ENCODE data around the gene FYN. TPM values are rescaled to one million over a fixed set of nuclear protein-coding genes. Genes with fewer than 3 reads are reported as not detected.

FYN gene
- total and polyA plus RNA-seq, 2 of the 4 experiments (the other 2 are of a cell fraction) = 30.8 to 36.4 TPM

- Histone ChIP-seq H4K8ac (ENCODE audit: low read depth in 2 of 2, low read length in 2 of 2) (no peak overlapping the region), H3K4me2 (ENCODE audit: low read depth, low read length) (0 out of 2 replicates have a peak overlapping the region, but pooled peaks have one; percentile 16), H3K9me3 (ENCODE audit: control insufficient read depth, insufficient read depth, low read length) (no peaks in the 10 kb centered on the region), H4K20me1 (ENCODE audit: insufficient read depth, low read length) (no peaks in the 10 kb centered on the region), H3K56ac (ENCODE audit: extremely low read depth, insufficient read depth, low read length) (no peak overlapping the region), H4K5ac (ENCODE audit: low read depth, low read length) (no peak overlapping the region), H2BK120ac (ENCODE audit: low read depth, low read length) (no peak overlapping the region), H3K18ac (ENCODE audit: low read depth, low read length) (no peak overlapping the region), H3K27ac (ENCODE audit: insufficient read depth, low read length) (no peak overlapping the region), H3K4me3 (ENCODE audit: insufficient read depth, low read depth, low read length) (no peak overlapping the region), H3K9ac (ENCODE audit: low read depth, low read length) (no peak overlapping the region), H2BK5ac (ENCODE audit: low read depth, low read length, poor library complexity, severe bottlenecking) (no peak overlapping the region), H3K14ac (replicated peaks; ENCODE audit: low read depth, low read length) (no peak overlapping the region), H2AK9ac (replicated peaks; ENCODE audit: low read depth, low read length, poor library complexity) (no peak overlapping the region), H2BK15ac (ENCODE audit: low read depth, low read length) (no peak overlapping the region), H2BK20ac (ENCODE audit: low read depth, low read length) (no peak overlapping the region), H2AFZ (replicated peaks; ENCODE audit: low read length, poor library complexity) (no peak overlapping the region), H3K9me1 (ENCODE audit: insufficient read depth, low read length) (peaks cover 11% of the 10 kb centered on the region; the same call in 1 of the 2 replicates), H3K23ac (ENCODE audit: low read depth, low read length) (no peak overlapping the region), H3K36me3 (ENCODE audit: control insufficient read depth, insufficient read depth, low read length) (peaks cover under 1% of the 10 kb centered on the region; the same call in 1 of the 2 replicates), H3K27me3 (ENCODE audit: control insufficient read depth, insufficient read depth, low read length) (no peaks in the 10 kb centered on the region), H3K4ac (ENCODE audit: low read depth, low read length) (no peak overlapping the region), H4K91ac (ENCODE audit: insufficient read depth, low read depth, low read length) (no peak overlapping the region), H3K79me1 (ENCODE audit: low read depth in 1 of 2, low read length in 2 of 2) (peaks cover 15 to 20% of the 10 kb centered on the region in 2 experiments), H2AK5ac (ENCODE audit: low read depth, low read length) (no peak overlapping the region), H3K4me1 (ENCODE audit: control insufficient read depth, insufficient read depth, low read length) (peaks cover 7% of the 10 kb centered on the region; the same call in 1 of the 2 replicates)
- in situ Hi-C loops (cut with MboI; ENCODE audit: low sequenced_read_pairs) (no loop called here), intact Hi-C loops (cut with micrococcal nuclease) (no loop called here), dilution Hi-C loops (cut with HindIII; ENCODE audit: low sequenced_read_pairs, unreplicated experiment) (no loop called here)
- no peak for DNase-seq
- ATAC-seq (ENCODE audit: low read depth) = peak; percentile 27; the same call in 1 of the 2 replicates
- no CpG with 5 or more reads among the region's 1 CpG for WGBS, 2 experiments (ENCODE audit: extremely low coverage in 2 of 2, insufficient read length in 1 of 2)
- BruUV-seq (replicated peaks) = no TSS peak
- no peak for TF ChIP-seq MAZ (IDR thresholded peaks at IDR 0.05; ENCODE audit: borderline replicate concordance, low read depth, low read length)
- TF ChIP-seq CEBPB (IDR thresholded peaks at IDR 0.05; ENCODE audit: low read depth, low read length) = no peak
- TF ChIP-seq POLR2A (IDR thresholded peaks at IDR 0.05; ENCODE audit: low read depth, low read length) = no peak
- TF ChIP-seq MXI1 (IDR thresholded peaks at IDR 0.05; ENCODE audit: borderline replicate concordance, low read depth, low read length) = no peak
- no peak for TF ChIP-seq CTCF (conservative IDR thresholded peaks at IDR 0.05; ENCODE audit: low read depth, low read length)
- TF ChIP-seq RCOR1 (IDR thresholded peaks at IDR 0.05; ENCODE audit: insufficient replicate concordance, low read length) = no peak
- TF ChIP-seq NFE2L2 (IDR thresholded peaks at IDR 0.05; ENCODE audit: low read depth, low read length) = no peak
- no peak for TF ChIP-seq RFX5 (IDR thresholded peaks at IDR 0.05; ENCODE audit: low read depth, low read length)
- TF ChIP-seq SMC3 (IDR thresholded peaks at IDR 0.05; ENCODE audit: low read depth, low read length) = no peak
- TF ChIP-seq BHLHE40 (IDR thresholded peaks at IDR 0.05; ENCODE audit: low read depth, low read length) = no peak
- no peak for TF ChIP-seq USF2 (IDR thresholded peaks at IDR 0.05; ENCODE audit: low read depth, low read length)
- TF ChIP-seq ELK1 (IDR thresholded peaks at IDR 0.05; ENCODE audit: borderline replicate concordance, low read depth, low read length) = no peak
- TF ChIP-seq FOS (IDR thresholded peaks at IDR 0.05; ENCODE audit: low read depth, low read length) = no peak
- TF ChIP-seq CHD1 (IDR thresholded peaks at IDR 0.05; ENCODE audit: low read depth, low read length) = no peak
- TF ChIP-seq RAD21 (IDR thresholded peaks at IDR 0.05; ENCODE audit: low read length) = no peak
- no peak for TF ChIP-seq MAFK (IDR thresholded peaks at IDR 0.05; ENCODE audit: low read depth, low read length)
- ChIA-PET CTCF (interaction anchor here (0.7 to 1.4 kb wide), 5 partner anchors 8 to 108 kb away, joined by 3 to 4 read pairs (median 3); no protein-coding TSS in a partner anchor), POLR2A (ENCODE audit: unreplicated experiment) (interaction anchor here (0.6 kb wide), 2 partner anchors 19 to 66 kb away, joined by 3 to 4 read pairs; no protein-coding TSS in a partner anchor)
These were observed 40.3 kb downstream of the FYN start for GRCh38 chr6:111832833-111833418.

All from IMR-90 (cell line).